MCF 10A (cell line): ENCODE data around the gene FMNL2. TPM values are rescaled to one million over a fixed set of nuclear protein-coding genes. Genes with fewer than 3 reads are reported as not detected.

Experiments used
- BruUV-seq: library from RNA; stranded (reverse); fragments of 400-500 nt; replicated peaks from 2 replicates; lab custom pipeline; 2021; lab: Mats Ljungman, UMichigan
- CTCF ChIA-PET: fragments of 300-600 bp; sonication (Branson Sonifier 250); formaldehyde crosslinking; extraction: SDS; loops from one replicate; lab custom pipeline; 2021; ENCODE audit warnings: antibody characterized with exemption, inconsistent platforms; lab: Yijun Ruan, JAX
- POLR2A ChIA-PET: fragments of 300-600, 350-650 bp; sonication (Branson Sonifier 250); formaldehyde crosslinking; extraction: SDS; loops from one replicate; lab custom pipeline; 2020; ENCODE audit warnings: antibody characterized with exemption, inconsistent platforms; lab: Yijun Ruan, JAX
- DNase-seq: peaks from one replicate; pipeline ENCODE4 v3.0.0-alpha.2; 2018; ENCODE audit not compliant: unreplicated experiment
- H3K27ac Mint-ChIP-seq: one replicate; pipeline ENCODE4 v1.8.0; 2022; ENCODE audit warnings: mild to moderate bottlenecking, low read depth, mixed read lengths; ENCODE audit not compliant: unreplicated experiment
- H3K27me3 Mint-ChIP-seq: one replicate; pipeline ENCODE4 v1.8.0; 2022; ENCODE audit warnings: mixed read lengths; ENCODE audit not compliant: insufficient read depth, unreplicated experiment
- H3K36me3 Mint-ChIP-seq: one replicate; pipeline ENCODE4 v1.8.0; 2022; ENCODE audit warnings: mild to moderate bottlenecking, moderate library complexity, mixed read lengths; ENCODE audit not compliant: insufficient read depth, unreplicated experiment
- H3K4me1 Mint-ChIP-seq: one replicate; pipeline ENCODE4 v1.8.0; 2022; ENCODE audit warnings: mixed read lengths; ENCODE audit not compliant: insufficient read depth, unreplicated experiment
- H3K4me3 Mint-ChIP-seq: one replicate; pipeline ENCODE4 v1.8.0; 2022; ENCODE audit warnings: mild to moderate bottlenecking, moderate library complexity, mixed read lengths; ENCODE audit not compliant: unreplicated experiment
- H3K9me3 Mint-ChIP-seq: one replicate; pipeline ENCODE4 v1.8.0; 2022; ENCODE audit warnings: mixed read lengths; ENCODE audit not compliant: unreplicated experiment
- intact Hi-C: fragments of 100-400 bp; cut with micrococcal nuclease; formaldehyde crosslinking; loops from 2 replicates; pipeline ENCODE4 v1.14.1; 2022
- total RNA-seq: library from RNA; stranded (reverse); gene quantifications from 2 replicates; pipeline ENCODE4 v1.2.3, GENCODE V29; 2022
- TF ChIP-seq, protein P1 (sequence below): fragments of 200-600 bp; IDR thresholded peaks from one replicate; pipeline ENCODE4 v1.8.0; 2022; ENCODE audit warnings: antibody characterized with exemption, mild to moderate bottlenecking; ENCODE audit not compliant: unreplicated experiment

Gene FMNL2
- total RNA-seq, 1 experiment from 2014 or later, result 76.5 TPM

DNA sequence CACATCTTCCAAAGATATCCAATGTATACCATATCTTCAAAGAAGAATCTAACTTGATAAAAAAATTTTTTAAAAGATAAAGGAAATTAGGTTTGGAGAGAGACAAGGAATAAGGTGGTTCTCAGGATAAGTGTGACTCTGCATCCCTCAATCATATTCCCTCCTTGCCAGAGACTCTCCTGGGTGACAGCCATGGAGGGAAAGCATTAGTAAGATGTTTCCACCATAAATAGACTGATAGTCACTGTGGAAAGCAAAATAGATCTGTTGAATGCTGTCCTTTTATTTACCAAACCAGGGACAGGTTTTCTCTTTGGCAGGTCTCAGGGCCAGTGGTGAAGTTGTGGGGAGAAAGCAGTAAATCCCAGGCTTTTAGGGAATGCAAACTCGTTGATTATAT is 274.7 kb downstream of the FMNL2 start:
- BruUV-seq, result no TSS peak
- H3K9me3 Mint-ChIP-seq, result no peaks in the 10 kb centered on the region
- TF ChIP-seq, protein P1, sequence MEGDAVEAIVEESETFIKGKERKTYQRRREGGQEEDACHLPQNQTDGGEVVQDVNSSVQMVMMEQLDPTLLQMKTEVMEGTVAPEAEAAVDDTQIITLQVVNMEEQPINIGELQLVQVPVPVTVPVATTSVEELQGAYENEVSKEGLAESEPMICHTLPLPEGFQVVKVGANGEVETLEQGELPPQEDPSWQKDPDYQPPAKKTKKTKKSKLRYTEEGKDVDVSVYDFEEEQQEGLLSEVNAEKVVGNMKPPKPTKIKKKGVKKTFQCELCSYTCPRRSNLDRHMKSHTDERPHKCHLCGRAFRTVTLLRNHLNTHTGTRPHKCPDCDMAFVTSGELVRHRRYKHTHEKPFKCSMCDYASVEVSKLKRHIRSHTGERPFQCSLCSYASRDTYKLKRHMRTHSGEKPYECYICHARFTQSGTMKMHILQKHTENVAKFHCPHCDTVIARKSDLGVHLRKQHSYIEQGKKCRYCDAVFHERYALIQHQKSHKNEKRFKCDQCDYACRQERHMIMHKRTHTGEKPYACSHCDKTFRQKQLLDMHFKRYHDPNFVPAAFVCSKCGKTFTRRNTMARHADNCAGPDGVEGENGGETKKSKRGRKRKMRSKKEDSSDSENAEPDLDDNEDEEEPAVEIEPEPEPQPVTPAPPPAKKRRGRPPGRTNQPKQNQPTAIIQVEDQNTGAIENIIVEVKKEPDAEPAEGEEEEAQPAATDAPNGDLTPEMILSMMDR, result no peak
- POLR2A ChIA-PET, result interaction anchor here (1.0 kb wide), 1 partner anchor 9 kb away, joined by 4 read pairs; no protein-coding TSS in a partner anchor
- no peaks in the 10 kb centered on the region for H3K27me3 Mint-ChIP-seq
- H3K27ac Mint-ChIP-seq, result no peak overlapping the region
- intact Hi-C loops, result loop anchor here (10.0 kb wide), 1 partner anchor 275 kb away; the partner anchor contains the start of gene FMNL2
- peaks cover 6% of the 10 kb centered on the region for H3K4me1 Mint-ChIP-seq
- H3K36me3 Mint-ChIP-seq, result peaks cover 31% of the 10 kb centered on the region
- no peak for DNase-seq
- no peak overlapping the region for H3K4me3 Mint-ChIP-seq
- CTCF ChIA-PET, result interaction anchor here (0.6 to 0.8 kb wide), 2 partner anchors 12 to 27 kb away, joined by 3 to 4 read pairs; no protein-coding TSS in a partner anchor

DNA sequence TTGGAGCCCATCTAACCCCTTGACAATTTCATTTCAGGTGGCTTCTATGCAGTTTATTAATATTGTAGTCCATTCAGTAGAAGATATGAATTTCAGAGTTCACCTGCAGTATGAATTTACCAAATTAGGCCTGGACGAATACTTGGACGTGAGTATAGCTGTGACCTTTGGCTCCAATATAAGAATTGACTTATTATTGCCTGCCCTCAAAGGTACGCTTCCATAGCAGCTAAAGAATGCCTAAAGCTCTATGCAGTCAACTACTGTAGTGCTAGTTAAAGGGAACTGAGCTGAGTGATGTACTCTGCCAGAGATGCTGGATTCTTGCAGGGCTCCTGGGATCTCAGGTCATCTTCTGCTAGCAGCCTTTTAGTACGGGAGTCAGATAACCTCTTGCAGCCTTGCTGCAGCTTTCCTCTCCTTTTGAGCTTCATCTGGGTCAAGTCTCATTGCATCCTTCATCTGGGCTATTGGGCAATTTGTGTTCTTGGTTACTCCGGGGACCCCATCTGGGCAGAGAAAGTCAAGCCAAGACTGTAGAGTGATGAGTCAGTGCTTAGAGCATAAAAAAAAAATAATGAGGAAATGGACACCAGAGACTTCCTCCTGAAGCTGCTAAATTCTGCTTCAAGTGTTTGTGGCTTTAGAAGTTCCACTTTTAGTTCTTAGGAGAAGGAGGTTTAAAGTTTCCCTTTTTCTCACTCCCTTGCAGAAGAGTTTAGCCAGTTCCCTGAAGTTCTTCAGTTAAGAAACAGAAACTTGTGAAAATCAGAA is 276.7 kb downstream of the FMNL2 start:
- Mint-ChIP-seq H3K27me3 (no peaks in the 10 kb centered on the region), H3K27ac (peak overlapping the region; percentile 20), H3K9me3 (no peaks in the 10 kb centered on the region), H3K4me3 (no peak overlapping the region), H3K36me3 (peaks cover 38% of the 10 kb centered on the region), H3K4me1 (peaks cover 6% of the 10 kb centered on the region)
- no TSS peak for BruUV-seq
- peak; percentile 81 for DNase-seq
- TF ChIP-seq, protein P1, result no peak
- CTCF ChIA-PET, result interaction anchor here (0.6 to 1.7 kb wide), 4 partner anchors 17 to 422 kb away, joined by 3 to 7 read pairs (median 4); no protein-coding TSS in a partner anchor
- POLR2A ChIA-PET, result interaction anchor here (1.1 to 1.2 kb wide), 2 partner anchors 22 to 40 kb away, joined by 3 to 4 read pairs; no protein-coding TSS in a partner anchor
- intact Hi-C loops, result loop anchor here (10.0 kb wide), 1 partner anchor 277 kb away; the partner anchor contains the start of gene FMNL2

GRCh38 chr2:152613235-152613634 is 278.3 kb downstream of the FMNL2 start:
- CTCF ChIA-PET, result interaction anchor here (0.5 to 3.1 kb wide), 7 partner anchors 9 to 865 kb away, joined by 3 to 32 read pairs (median 5); partner anchors contain the start of gene RPRM
- H3K36me3 Mint-ChIP-seq, result peaks cover 45% of the 10 kb centered on the region
- POLR2A ChIA-PET, result no interaction called here
- H3K4me1 Mint-ChIP-seq, result peaks cover 6% of the 10 kb centered on the region
- H3K9me3 Mint-ChIP-seq, result no peaks in the 10 kb centered on the region
- no peak for DNase-seq
- no peaks in the 10 kb centered on the region for H3K27me3 Mint-ChIP-seq
- intact Hi-C loops, result loop anchor here (10.0 kb wide), 1 partner anchor 278 kb away; the partner anchor contains the start of gene FMNL2
- H3K27ac Mint-ChIP-seq, result peak overlapping the region; percentile 16
- H3K4me3 Mint-ChIP-seq, result no peak overlapping the region
- BruUV-seq, result no TSS peak
- TF ChIP-seq, protein P1, result no peak

DNA sequence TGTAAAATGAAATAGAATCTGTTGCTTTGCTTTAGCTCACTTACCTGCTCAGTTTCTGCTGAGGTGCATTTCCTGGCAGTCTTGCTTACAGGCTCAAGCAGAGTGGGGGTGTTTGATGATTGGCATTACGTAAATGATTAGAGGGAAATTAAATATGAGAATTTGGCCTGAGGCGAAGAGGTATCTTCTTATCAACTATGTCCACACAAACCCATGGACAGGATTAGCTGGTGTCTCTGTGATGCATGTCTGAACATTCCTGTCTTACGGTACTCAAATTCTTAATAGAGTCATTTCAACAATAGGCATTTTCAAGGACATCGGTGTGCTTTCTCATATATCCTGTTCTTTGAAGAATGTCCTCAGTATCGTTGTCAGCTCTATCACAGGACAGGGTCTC is 280.2 kb downstream of the FMNL2 start:
- H3K4me3 Mint-ChIP-seq, result no peak overlapping the region
- peaks cover 61% of the 10 kb centered on the region for H3K36me3 Mint-ChIP-seq
- no TSS peak for BruUV-seq
- ChIA-PET CTCF (interaction anchor here (0.6 to 3.1 kb wide), 10 partner anchors 10 to 439 kb away, joined by 3 to 32 read pairs (median 4); no protein-coding TSS in a partner anchor), POLR2A (interaction anchor here (1.0 kb wide), 2 partner anchors 9 to 41 kb away, joined by 3 read pairs; no protein-coding TSS in a partner anchor)
- no peak overlapping the region for H3K27ac Mint-ChIP-seq
- no peaks in the 10 kb centered on the region for H3K27me3 Mint-ChIP-seq
- no peaks in the 10 kb centered on the region for H3K9me3 Mint-ChIP-seq
- TF ChIP-seq, protein P1, result no peak
- intact Hi-C loops, result loop anchor here (10.0 kb wide), 1 partner anchor 280 kb away; the partner anchor contains the start of gene FMNL2
- peaks cover 6% of the 10 kb centered on the region for H3K4me1 Mint-ChIP-seq
- no peak for DNase-seq
